Medulla oblongata (tissue), 1 donor: ENCODE data around the gene ANAPC2.
A peak's percentile ranks its signal among the peaks of the same experiment; 100 is the strongest.

Source experiments
- DNase-seq: peaks from one replicate; pipeline ENCODE4 v3.0.0-alpha.2; 2015; ENCODE audit errors: extremely low spot score

Gene ANAPC2

GRCh38 chr9:137188490-137189296 lies at the start of gene ANAPC2, which contains the start of gene SSNA1:
TSS of gene ANAPC2 (minus strand) at chr9:137188560. CDS start at chr9:137188532, 28 bp downstream.
TSS of gene SSNA1 (plus strand) at chr9:137188676. CDS start at chr9:137188727, 51 bp downstream.
- DNase-seq, result peak; percentile 96

GRCh38 chr9:137236936-137237421 lies 48.6 kb upstream of the ANAPC2 start:
- no peak for DNase-seq

GRCh38 chr9:137236238-137236935 lies 48.0 kb upstream of the ANAPC2 start:
- DNase-seq, result peak; percentile 85

- DNase-seq, result no peak
Observed at GRCh38 chr9:137235424-137236237, 47.3 kb upstream of the ANAPC2 start.

- DNase-seq, result no peak
Observed at GRCh38 chr9:137234758-137235423, 46.5 kb upstream of the ANAPC2 start.

GRCh38 chr9:137234055-137234697 lies 45.8 kb upstream of the ANAPC2 start:
- DNase-seq, result no peak

GRCh38 chr9:137233143-137233980 lies 45.0 kb upstream of the ANAPC2 start:
- no peak for DNase-seq

- DNase-seq, result no peak
Observed at GRCh38 chr9:137232510-137232909, 44.1 kb upstream of the ANAPC2 start.

- DNase-seq, result no peak
Observed at GRCh38 chr9:137232101-137232500, 43.7 kb upstream of the ANAPC2 start.

- DNase-seq, result no peak
Observed at GRCh38 chr9:137231372-137232039, 43.1 kb upstream of the ANAPC2 start.

GRCh38 chr9:137230705-137231371 lies 42.5 kb upstream of the ANAPC2 start, which contains the start of gene SLC34A3:
TSS of gene SLC34A3 (plus strand) at chr9:137230901. CDS start at chr9:137231703, 802 bp downstream.
- DNase-seq, result no peak

- no peak for DNase-seq
Observed at GRCh38 chr9:137229903-137230704, 41.7 kb upstream of the ANAPC2 start.

GRCh38 chr9:137228968-137229896 lies 40.9 kb upstream of the ANAPC2 start:
- DNase-seq, result no peak

GRCh38 chr9:137228506-137228967 lies 40.2 kb upstream of the ANAPC2 start:
- DNase-seq, result no peak

- DNase-seq, result no peak
Observed at GRCh38 chr9:137227853-137228505, 39.6 kb upstream of the ANAPC2 start.
